MM.1S (cell line): ENCODE data around the gene NDUFV2.
A peak's percentile ranks its signal among the peaks of the same experiment; 100 is the strongest.

Source experiments
- DNase-seq: peaks from one replicate; pipeline ENCODE4 v3.0.0-alpha.2; 2015
- H2AFZ ChIP-seq: fragments of 300-600 bp; sonication (generic); 2 replicates; pipeline ENCODE4 v1.6.0; 2016; ENCODE audit warnings: antibody characterized with exemption, low read length
- H3F3A ChIP-seq: fragments of 300-600 bp; sonication (generic); 2 replicates; pipeline ENCODE4 v1.6.1; 2016; ENCODE audit warnings: mild to moderate bottlenecking, antibody characterized with exemption, low read length, moderate library complexity, mixed read lengths; ENCODE audit not compliant: insufficient read depth
- H3K27ac ChIP-seq: fragments of 300-600 bp; sonication (generic); 2 replicates; pipeline ENCODE4 v1.5.1; 2016; ENCODE audit warnings: mild to moderate bottlenecking, low read length
- H3K27me3 ChIP-seq: fragments of 300-600 bp; sonication (generic); replicated peaks from 2 replicates; pipeline ENCODE4 v1.6.0; 2016; ENCODE audit warnings: low read length; ENCODE audit not compliant: insufficient read depth
- H3K36me3 ChIP-seq: fragments of 300-600 bp; sonication (generic); replicated peaks from 2 replicates; pipeline ENCODE4 v1.6.1; 2016; ENCODE audit warnings: mild to moderate bottlenecking, low read length, mixed read lengths; ENCODE audit not compliant: insufficient read depth
- H3K4me1 ChIP-seq: fragments of 300-600 bp; sonication (generic); 2 replicates; pipeline ENCODE4 v1.6.1; 2016; ENCODE audit warnings: low read length, mixed read lengths
- H3K4me2 ChIP-seq: fragments of 300-600 bp; sonication (generic); 2 replicates; pipeline ENCODE4 v1.6.0; 2016; ENCODE audit warnings: low read depth, low read length
- H3K4me3 ChIP-seq: fragments of 300-600 bp; sonication (generic); 2 replicates; pipeline ENCODE4 v1.5.1; 2016; ENCODE audit warnings: low read length, mixed read lengths
- H3K79me2 ChIP-seq: fragments of 300-600 bp; sonication (generic); 2 replicates; pipeline ENCODE4 v1.6.1; 2016; ENCODE audit warnings: mixed run types, low read length, mixed read lengths
- H3K9ac ChIP-seq: fragments of 300-600 bp; sonication (generic); 2 replicates; pipeline ENCODE4 v1.6.1; 2016; ENCODE audit warnings: low read length, mixed read lengths
- H3K9me2 ChIP-seq: fragments of 300-600 bp; sonication (generic); replicated peaks from 2 replicates; pipeline ENCODE4 v1.6.1; 2016; ENCODE audit warnings: mild to moderate bottlenecking, low read length, mixed read lengths; ENCODE audit not compliant: insufficient read depth
- H3K9me3 ChIP-seq: fragments of 300-600 bp; sonication (generic); replicated peaks from 2 replicates; pipeline ENCODE4 v1.6.1; 2016; ENCODE audit warnings: mild to moderate bottlenecking, low read length, mixed read lengths; ENCODE audit not compliant: insufficient read depth
- H4K20me1 ChIP-seq: fragments of 300-600 bp; sonication (generic); 2 replicates; pipeline ENCODE4 v1.6.1; 2016; ENCODE audit warnings: mild to moderate bottlenecking, low read length, moderate library complexity, mixed read lengths; ENCODE audit not compliant: insufficient read depth
- CTCF ChIP-seq: fragments of 300-600 bp; sonication (generic); IDR thresholded peaks from 2 replicates; pipeline ENCODE4 v1.5.1; 2016; ENCODE audit warnings: antibody characterized with exemption, low read length, mixed read lengths
- EZH2 ChIP-seq: fragments of 300-600 bp; sonication (generic); optimal IDR thresholded peaks from 2 replicates; pipeline ENCODE3; 2017; ENCODE audit warnings: low read depth, mild to moderate bottlenecking, antibody characterized with exemption, low read length, mixed read lengths
- EZH2phosphoT487 ChIP-seq: fragments of 300-600 bp; sonication (generic); IDR thresholded peaks from 2 replicates; pipeline ENCODE4 v1.6.1; 2018; ENCODE audit warnings: antibody characterized with exemption, low read length

NDUFV2 gene

GRCh38 chr18:9137168-9138066 is 34.9 kb downstream of the NDUFV2 start:
- TF ChIP-seq EZH2phosphoT487 (no peak), CTCF (no peak), EZH2 (no peak)
- 0 out of 2 replicates have a peak, but pooled peaks cover 5% of the 10 kb centered on the region for H4K20me1 ChIP-seq
- H3F3A ChIP-seq, result peaks cover 89% of the 10 kb centered on the region

GRCh38 chr18:9139400-9140039 is 37.0 kb downstream of the NDUFV2 start:
- peak overlapping the region; percentile 89 for H3K4me3 ChIP-seq
- H3K36me3 ChIP-seq, result peaks cover 26% of the 10 kb centered on the region; the same call in 1 of the 2 replicates
- H3K4me1 ChIP-seq, result peaks cover 11% of the 10 kb centered on the region; the same call in 1 of the 2 replicates
- H3K9me2 ChIP-seq, result no peaks in the 10 kb centered on the region
- H2AFZ ChIP-seq, result no peak overlapping the region
- 0 out of 2 replicates have a peak, but pooled peaks cover 5% of the 10 kb centered on the region for H4K20me1 ChIP-seq
- TF ChIP-seq CTCF, result no peak
- TF ChIP-seq EZH2, result no peak
- no peak for TF ChIP-seq EZH2phosphoT487
- H3K9ac ChIP-seq, result peak overlapping the region; percentile 96
- peak overlapping the region; percentile 93 for H3K27ac ChIP-seq
- no peaks in the 10 kb centered on the region for H3K27me3 ChIP-seq
- H3F3A ChIP-seq, result peaks cover 88% of the 10 kb centered on the region
- H3K79me2 ChIP-seq, result peaks cover 92% of the 10 kb centered on the region
- H3K4me2 ChIP-seq, result peak overlapping the region; percentile 86
- no peaks in the 10 kb centered on the region for H3K9me3 ChIP-seq
- DNase-seq, result no peak

More at GRCh38 chr18:9137168-9138066, 34.9 kb downstream of the NDUFV2 start:
- Histone ChIP-seq H3K9me3 (no peaks in the 10 kb centered on the region), H3K4me2 (peak overlapping the region; percentile 86; the same call in 1 of the 2 replicates), H3K9ac (peak overlapping the region; percentile 96), H3K36me3 (peaks cover 27% of the 10 kb centered on the region; the same call in 1 of the 2 replicates), H3K27ac (peak overlapping the region; percentile 97), H3K9me2 (no peaks in the 10 kb centered on the region), H3K4me1 (peaks cover 14% of the 10 kb centered on the region), H3K27me3 (no peaks in the 10 kb centered on the region), H3K4me3 (peak overlapping the region; percentile 89), H2AFZ (no peak overlapping the region), H3K79me2 (peaks cover 92% of the 10 kb centered on the region)
- peak; percentile 67 for DNase-seq

GRCh38 chr18:9140381-9140780 is 37.9 kb downstream of the NDUFV2 start:
- Histone ChIP-seq H4K20me1 (peaks cover 8% of the 10 kb centered on the region; the same call in 1 of the 2 replicates), H3K9me3 (no peaks in the 10 kb centered on the region), H3K4me1 (peaks cover 15% of the 10 kb centered on the region), H3K79me2 (peaks cover 92% of the 10 kb centered on the region), H3K4me3 (peak overlapping the region; percentile 89), H3F3A (peaks cover 86% of the 10 kb centered on the region), H3K9me2 (no peaks in the 10 kb centered on the region), H3K27me3 (no peaks in the 10 kb centered on the region), H3K9ac (peak overlapping the region; percentile 96), H3K27ac (peak overlapping the region; percentile 93), H3K36me3 (peaks cover 26% of the 10 kb centered on the region; the same call in 1 of the 2 replicates), H2AFZ (no peak overlapping the region), H3K4me2 (peak overlapping the region; percentile 86)
- TF ChIP-seq EZH2phosphoT487 (no peak), CTCF (no peak), EZH2 (no peak)
- no peak for DNase-seq
